Measurements from ENCODE around the gene IL10.
A peak's percentile ranks its signal among the peaks of the same experiment; 100 is the strongest.

Gene IL10

DNA sequence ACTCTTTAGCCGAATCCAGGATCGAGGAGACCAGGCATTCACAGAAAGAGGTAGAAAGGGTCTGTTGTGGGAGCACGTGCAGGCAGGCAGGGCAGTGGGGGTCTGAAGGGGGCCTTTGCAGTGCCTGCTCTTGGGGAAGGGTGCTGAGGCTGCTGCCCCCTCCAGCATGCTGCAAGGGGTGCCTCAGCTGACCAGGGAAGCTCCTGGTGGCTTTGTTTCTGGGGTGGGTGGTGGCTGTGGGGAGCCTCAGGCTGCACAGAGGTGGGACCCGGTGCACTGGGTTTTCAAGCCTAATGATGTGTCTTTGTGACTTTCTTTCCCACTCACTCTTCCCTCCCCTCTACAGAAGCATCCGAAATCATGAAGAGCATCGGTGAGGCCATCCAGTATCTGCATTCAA lies 43.2 kb downstream of the IL10 start:
- H2AFZ ChIP-seq (ENCODE audit: low read length) = no peak overlapping the region
- peaks cover 36% of the 10 kb centered on the region for H3K79me2 ChIP-seq (ENCODE audit: insufficient read depth, low read length)
- H3K4me1 ChIP-seq (ENCODE audit: insufficient read depth, low read length, poor library complexity, severe bottlenecking) = peaks cover 15% of the 10 kb centered on the region
- H3K27me3 ChIP-seq (ENCODE audit: insufficient read depth, low read length, poor library complexity, severe bottlenecking) = no peaks in the 10 kb centered on the region
- H3K4me3 ChIP-seq (ENCODE audit: low read length, poor library complexity, severe bottlenecking) = no peak overlapping the region
- peaks cover 15% of the 10 kb centered on the region for H4K20me1 ChIP-seq (ENCODE audit: insufficient read depth, low read length, poor library complexity, severe bottlenecking)
- H3K36me3 ChIP-seq (ENCODE audit: insufficient read depth, low read length) = peaks cover 48% of the 10 kb centered on the region; the same call in 1 of the 2 replicates
- no peak for TF ChIP-seq EZH2phosphoT487 (IDR thresholded peaks at IDR 0.05; ENCODE audit: borderline replicate concordance)
- TF ChIP-seq, protein P1, sequence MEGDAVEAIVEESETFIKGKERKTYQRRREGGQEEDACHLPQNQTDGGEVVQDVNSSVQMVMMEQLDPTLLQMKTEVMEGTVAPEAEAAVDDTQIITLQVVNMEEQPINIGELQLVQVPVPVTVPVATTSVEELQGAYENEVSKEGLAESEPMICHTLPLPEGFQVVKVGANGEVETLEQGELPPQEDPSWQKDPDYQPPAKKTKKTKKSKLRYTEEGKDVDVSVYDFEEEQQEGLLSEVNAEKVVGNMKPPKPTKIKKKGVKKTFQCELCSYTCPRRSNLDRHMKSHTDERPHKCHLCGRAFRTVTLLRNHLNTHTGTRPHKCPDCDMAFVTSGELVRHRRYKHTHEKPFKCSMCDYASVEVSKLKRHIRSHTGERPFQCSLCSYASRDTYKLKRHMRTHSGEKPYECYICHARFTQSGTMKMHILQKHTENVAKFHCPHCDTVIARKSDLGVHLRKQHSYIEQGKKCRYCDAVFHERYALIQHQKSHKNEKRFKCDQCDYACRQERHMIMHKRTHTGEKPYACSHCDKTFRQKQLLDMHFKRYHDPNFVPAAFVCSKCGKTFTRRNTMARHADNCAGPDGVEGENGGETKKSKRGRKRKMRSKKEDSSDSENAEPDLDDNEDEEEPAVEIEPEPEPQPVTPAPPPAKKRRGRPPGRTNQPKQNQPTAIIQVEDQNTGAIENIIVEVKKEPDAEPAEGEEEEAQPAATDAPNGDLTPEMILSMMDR (conservative IDR thresholded peaks at IDR 0.05; ENCODE audit: low read length) = no peak
- H3K4me2 ChIP-seq (ENCODE audit: low read depth, low read length, poor library complexity, severe bottlenecking) = no peak overlapping the region
- no peaks in the 10 kb centered on the region for H3F3A ChIP-seq (ENCODE audit: low read depth)
- H3K9me2 ChIP-seq (replicated peaks; ENCODE audit: low read depth, low read length) = no peaks in the 10 kb centered on the region
- H3K9ac ChIP-seq (ENCODE audit: low read depth, low read length, poor library complexity, severe bottlenecking) = no peak overlapping the region
- no peaks in the 10 kb centered on the region for H3K9me3 ChIP-seq (ENCODE audit: insufficient read depth, low read depth, low read length)

GRCh38 chr1:206728697-206728987 lies 43.7 kb downstream of the IL10 start:
- Histone ChIP-seq H3K4me2 (ENCODE audit: low read depth, low read length, poor library complexity, severe bottlenecking) (no peak overlapping the region), H3F3A (ENCODE audit: low read depth) (no peaks in the 10 kb centered on the region), H4K20me1 (ENCODE audit: insufficient read depth, low read length, poor library complexity, severe bottlenecking) (peaks cover 15% of the 10 kb centered on the region), H3K4me3 (ENCODE audit: low read length, poor library complexity, severe bottlenecking) (no peak overlapping the region), H2AFZ (ENCODE audit: low read length) (no peak overlapping the region), H3K9ac (ENCODE audit: low read depth, low read length, poor library complexity, severe bottlenecking) (no peak overlapping the region), H3K27me3 (ENCODE audit: insufficient read depth, low read length, poor library complexity, severe bottlenecking) (no peaks in the 10 kb centered on the region), H3K4me1 (ENCODE audit: insufficient read depth, low read length, poor library complexity, severe bottlenecking) (peaks cover 15% of the 10 kb centered on the region), H3K9me3 (ENCODE audit: insufficient read depth, low read depth, low read length) (no peaks in the 10 kb centered on the region), H3K79me2 (ENCODE audit: insufficient read depth, low read length) (peaks cover 38% of the 10 kb centered on the region), H3K9me2 (replicated peaks; ENCODE audit: low read depth, low read length) (no peaks in the 10 kb centered on the region), H3K36me3 (ENCODE audit: insufficient read depth, low read length) (peaks cover 46% of the 10 kb centered on the region; the same call in 1 of the 2 replicates)
- no peak for TF ChIP-seq EZH2phosphoT487 (IDR thresholded peaks at IDR 0.05; ENCODE audit: borderline replicate concordance)
- TF ChIP-seq, protein P1 (conservative IDR thresholded peaks at IDR 0.05; ENCODE audit: low read length) = no peak

DNA sequence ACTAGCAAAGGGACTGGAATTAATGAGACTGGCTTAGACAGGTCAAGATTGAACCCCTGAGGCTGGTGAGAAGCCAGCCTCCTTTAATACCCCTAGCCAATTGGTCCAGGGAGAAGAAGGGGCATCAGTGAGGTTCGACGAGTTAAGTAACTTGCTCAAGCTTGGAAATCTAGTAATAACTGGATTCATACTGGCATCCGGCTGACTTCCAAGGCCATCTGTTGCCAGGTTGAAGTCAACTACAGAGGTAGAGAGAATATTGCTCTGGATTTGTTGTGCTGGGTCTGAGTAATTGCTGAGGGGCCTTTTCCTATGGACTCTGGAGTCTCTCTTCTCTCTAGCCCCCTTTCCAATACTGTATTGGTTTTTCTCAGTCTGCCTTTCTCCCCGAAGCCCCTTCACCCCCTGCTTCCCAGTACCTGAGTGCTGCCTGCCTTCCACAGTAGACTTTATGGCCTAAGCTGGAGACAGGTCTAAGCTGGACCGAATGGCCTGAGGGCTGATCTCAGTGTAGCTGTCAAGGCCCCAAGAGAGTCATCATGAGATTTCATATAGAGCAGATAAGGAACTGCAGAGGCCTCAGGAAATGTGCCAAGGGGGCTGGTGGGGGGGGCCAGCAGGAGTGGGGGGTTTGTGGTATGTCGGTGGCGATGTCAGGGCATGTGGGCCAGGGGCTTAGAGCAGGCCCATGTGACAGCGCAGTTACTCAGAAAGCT lies 44.2 kb downstream of the IL10 start:
- H3K79me2 ChIP-seq (ENCODE audit: insufficient read depth, low read length) = peaks cover 43% of the 10 kb centered on the region

More for the DNA sequence above, 44.2 kb downstream of the IL10 start:
- Histone ChIP-seq H3K36me3 (ENCODE audit: insufficient read depth, low read length) (peaks cover 42% of the 10 kb centered on the region; the same call in 1 of the 2 replicates), H2AFZ (ENCODE audit: low read length) (no peak overlapping the region), H4K20me1 (ENCODE audit: insufficient read depth, low read length, poor library complexity, severe bottlenecking) (peaks cover 15% of the 10 kb centered on the region), H3K4me2 (ENCODE audit: low read depth, low read length, poor library complexity, severe bottlenecking) (peak overlapping the region; percentile 38), H3K4me1 (ENCODE audit: insufficient read depth, low read length, poor library complexity, severe bottlenecking) (peaks cover 15% of the 10 kb centered on the region), H3F3A (ENCODE audit: low read depth) (no peaks in the 10 kb centered on the region), H3K27me3 (ENCODE audit: insufficient read depth, low read length, poor library complexity, severe bottlenecking) (no peaks in the 10 kb centered on the region), H3K9me3 (ENCODE audit: insufficient read depth, low read depth, low read length) (no peaks in the 10 kb centered on the region), H3K4me3 (ENCODE audit: low read length, poor library complexity, severe bottlenecking) (no peak overlapping the region), H3K9me2 (replicated peaks; ENCODE audit: low read depth, low read length) (no peaks in the 10 kb centered on the region), H3K9ac (ENCODE audit: low read depth, low read length, poor library complexity, severe bottlenecking) (peak overlapping the region; percentile 54)
- no peak for TF ChIP-seq EZH2phosphoT487 (IDR thresholded peaks at IDR 0.05; ENCODE audit: borderline replicate concordance)
- TF ChIP-seq, protein P1 (conservative IDR thresholded peaks at IDR 0.05; ENCODE audit: low read length) = no peak

All from Loucy (cell line).